Stimulated activated CD4-positive, alpha-beta T cell treated with anti-CD3 and anti-CD28 coated beads, Interleukin-4, amount 100 ng/mL, for 4 hours (primary cell): ENCODE measurements around the gene RBM20.

Experiments used
- DNase-seq, 2 experiments: peaks; one replicate each; pipeline ENCODE4 v3.0.0-alpha.2; 2020

The RBM20 gene

GRCh38 chr10:110876788-110877187, 232.7 kb downstream of the RBM20 start:
- DNase-seq = no peak

GRCh38 chr10:110880012-110880411, 235.9 kb downstream of the RBM20 start:
- DNase-seq = no peak

- DNase-seq = no peak
Measured at GRCh38 chr10:110881247-110881646, 237.1 kb downstream of the RBM20 start.

GRCh38 chr10:110881905-110882304, 237.8 kb downstream of the RBM20 start:
- no peak for DNase-seq

- DNase-seq = no peak
Measured at GRCh38 chr10:110883924-110884323, 239.8 kb downstream of the RBM20 start.

GRCh38 chr10:110885932-110886674, 242.0 kb downstream of the RBM20 start:
- DNase-seq = no peak

DNA sequence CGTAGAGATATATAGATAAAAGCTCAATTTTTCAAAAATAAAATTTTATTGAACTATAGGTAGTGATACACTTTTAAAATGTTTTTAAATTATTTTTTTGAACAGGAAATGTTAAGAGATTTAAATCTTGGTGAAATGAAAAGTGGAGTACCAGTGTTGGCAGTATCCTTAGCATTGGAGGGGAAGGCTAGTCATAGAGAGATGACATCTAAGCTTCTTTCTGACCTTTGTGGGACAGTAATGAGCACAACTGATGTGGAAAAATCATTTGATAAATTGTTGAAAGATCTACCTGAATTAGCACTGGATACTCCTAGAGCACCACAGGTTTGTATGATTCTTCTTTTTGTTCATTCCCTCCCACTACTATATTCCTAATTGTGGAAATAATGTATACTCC, 243.4 kb downstream of the RBM20 start:
- DNase-seq = no peak
